AG04449 (cell line): ENCODE data around the gene TBL1XR1.

Experiments
- CTCF ChIA-PET: fragments of 350-600 bp; formaldehyde crosslinking; extraction: SDS; loops from one replicate; lab custom pipeline; 2021; ENCODE audit warnings: antibody characterized with exemption; lab: Yijun Ruan, JAX
- POLR2A ChIA-PET: fragments of 400-600, 350-600 bp; formaldehyde crosslinking; extraction: SDS; loops from one replicate; lab custom pipeline; 2020; ENCODE audit warnings: antibody characterized with exemption, inconsistent platforms; lab: Yijun Ruan, JAX
- DNase-seq: peaks from one replicate; pipeline ENCODE4 v3.0.0-alpha.2; 2010; ENCODE audit warnings: low read depth, low spot score
- H3K4me3 ChIP-seq: 2 replicates; pipeline ENCODE4 v1.5.1; 2011; ENCODE audit warnings: low read depth, mild to moderate bottlenecking, control low read depth, low read length
- TF ChIP-seq, protein P1 (sequence below): IDR thresholded peaks from one replicate; pipeline ENCODE4 v1.5.1; 2011; ENCODE audit warnings: mild to moderate bottlenecking, moderate library complexity, low read length, control low read depth, inconsistent platforms; ENCODE audit not compliant: insufficient read depth; ENCODE audit errors: missing control alignments

The TBL1XR1 gene

DNA sequence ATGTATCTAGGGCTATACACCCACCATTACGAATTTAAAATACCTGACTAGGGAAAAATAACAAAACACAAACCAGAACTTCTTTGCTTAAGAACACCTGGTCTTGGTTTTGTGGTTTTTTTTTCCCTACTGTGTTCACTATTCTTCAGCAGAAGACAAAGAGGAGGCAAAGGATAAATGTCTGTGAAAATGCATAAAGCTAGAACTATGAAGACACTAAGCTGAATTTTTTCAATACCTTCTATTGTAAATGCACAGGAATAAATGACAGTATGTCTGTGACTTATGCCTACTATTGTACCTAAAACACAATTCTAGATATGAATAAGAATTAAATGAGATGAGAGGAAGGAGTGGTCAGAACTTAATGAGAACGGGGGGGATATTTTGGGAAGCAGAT, 86.9 kb downstream of the TBL1XR1 start:
- TF ChIP-seq, protein P1, sequence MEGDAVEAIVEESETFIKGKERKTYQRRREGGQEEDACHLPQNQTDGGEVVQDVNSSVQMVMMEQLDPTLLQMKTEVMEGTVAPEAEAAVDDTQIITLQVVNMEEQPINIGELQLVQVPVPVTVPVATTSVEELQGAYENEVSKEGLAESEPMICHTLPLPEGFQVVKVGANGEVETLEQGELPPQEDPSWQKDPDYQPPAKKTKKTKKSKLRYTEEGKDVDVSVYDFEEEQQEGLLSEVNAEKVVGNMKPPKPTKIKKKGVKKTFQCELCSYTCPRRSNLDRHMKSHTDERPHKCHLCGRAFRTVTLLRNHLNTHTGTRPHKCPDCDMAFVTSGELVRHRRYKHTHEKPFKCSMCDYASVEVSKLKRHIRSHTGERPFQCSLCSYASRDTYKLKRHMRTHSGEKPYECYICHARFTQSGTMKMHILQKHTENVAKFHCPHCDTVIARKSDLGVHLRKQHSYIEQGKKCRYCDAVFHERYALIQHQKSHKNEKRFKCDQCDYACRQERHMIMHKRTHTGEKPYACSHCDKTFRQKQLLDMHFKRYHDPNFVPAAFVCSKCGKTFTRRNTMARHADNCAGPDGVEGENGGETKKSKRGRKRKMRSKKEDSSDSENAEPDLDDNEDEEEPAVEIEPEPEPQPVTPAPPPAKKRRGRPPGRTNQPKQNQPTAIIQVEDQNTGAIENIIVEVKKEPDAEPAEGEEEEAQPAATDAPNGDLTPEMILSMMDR, result no peak
- H3K4me3 ChIP-seq, result no peak overlapping the region
- no peak for DNase-seq
- ChIA-PET POLR2A (no interaction called here), CTCF (no interaction called here)

DNA sequence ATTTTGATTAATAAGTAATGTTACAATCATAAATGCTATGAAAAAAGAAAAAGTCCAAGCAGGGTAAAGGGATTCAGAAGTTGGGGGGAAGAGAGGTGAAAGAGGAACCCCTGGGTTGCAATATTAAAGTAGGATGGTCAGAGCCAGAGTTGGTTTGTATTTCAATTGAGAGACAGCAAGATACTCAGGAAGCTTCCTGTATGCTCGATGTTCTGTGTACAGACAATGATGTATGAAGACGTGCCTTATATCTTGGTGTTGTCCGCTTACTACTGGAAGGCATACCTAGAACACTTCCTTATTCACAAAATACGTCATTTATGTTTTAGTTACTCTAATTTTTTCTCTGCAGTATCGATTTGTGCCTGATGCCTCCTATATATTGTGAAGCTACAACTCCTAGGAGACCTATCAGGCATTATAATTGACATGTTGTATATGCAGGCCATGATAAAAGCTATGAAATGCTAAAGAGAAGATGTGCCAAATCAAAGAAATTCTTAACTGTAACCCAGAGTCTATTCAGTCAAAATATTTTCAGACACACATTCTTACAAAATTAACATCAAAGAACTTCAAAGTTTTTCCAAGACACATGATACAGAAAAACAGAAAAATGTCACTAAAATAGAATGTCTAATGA, 87.5 kb downstream of the TBL1XR1 start:
- TF ChIP-seq, protein P1, result no peak
- CTCF ChIA-PET, result no interaction called here
- no peak overlapping the region for H3K4me3 ChIP-seq
- no peak for DNase-seq
- POLR2A ChIA-PET, result no interaction called here

DNA sequence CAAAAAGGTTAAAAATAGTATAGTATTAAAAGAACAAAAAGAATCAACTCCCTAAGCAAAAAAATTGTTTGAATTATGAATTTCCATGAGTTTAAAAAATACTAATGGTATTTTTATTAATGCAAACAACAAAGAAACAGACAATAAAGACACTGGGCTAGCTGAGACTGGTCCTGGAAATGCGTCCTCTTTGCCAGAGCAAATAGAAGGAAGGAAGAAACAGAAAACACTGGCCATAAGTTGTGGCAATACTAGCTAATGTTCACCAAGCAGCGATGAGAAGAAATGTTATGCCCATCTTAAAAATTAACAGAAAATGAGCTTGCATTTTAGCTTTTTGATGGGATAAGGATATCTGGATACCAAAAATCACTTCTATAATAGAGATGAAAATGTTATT, 88.6 kb downstream of the TBL1XR1 start:
- ChIA-PET POLR2A (no interaction called here), CTCF (no interaction called here)
- DNase-seq, result no peak
- TF ChIP-seq, protein P1, result no peak
- H3K4me3 ChIP-seq, result no peak overlapping the region

DNA sequence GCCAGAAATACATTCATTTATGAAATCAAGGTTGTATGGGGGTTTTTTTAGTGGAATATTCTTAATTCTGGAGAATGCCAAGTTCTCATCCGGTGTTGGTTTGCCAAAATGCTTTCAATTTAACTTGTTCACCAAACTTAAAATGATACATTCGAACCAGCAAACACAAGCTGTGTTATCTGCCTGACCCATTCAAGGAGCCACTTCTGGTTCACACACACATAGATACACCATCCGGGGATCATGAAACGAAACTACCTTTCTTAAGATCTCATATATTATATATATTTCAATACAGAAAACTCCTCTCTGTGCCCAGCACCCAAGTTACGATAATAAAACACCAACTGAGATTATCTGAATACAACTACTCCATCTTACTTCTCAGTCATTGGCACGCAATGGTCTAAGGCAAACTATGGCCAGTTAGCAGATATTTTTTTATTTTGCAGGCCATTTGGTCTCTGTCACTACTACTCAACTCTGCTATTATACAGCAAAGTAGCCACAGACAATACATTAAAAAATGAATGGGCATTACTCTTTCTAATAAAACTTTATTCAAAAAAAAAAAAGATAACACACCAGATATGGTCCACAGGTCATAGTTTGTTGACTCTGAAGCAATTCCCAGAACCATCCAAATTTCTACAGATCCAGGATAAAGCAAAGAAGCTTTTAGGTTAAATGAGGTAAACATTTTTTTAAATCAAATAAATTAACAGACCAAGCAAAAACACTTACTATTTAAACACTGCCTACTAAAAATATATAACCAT, 89.6 kb downstream of the TBL1XR1 start:
- ChIA-PET CTCF (no interaction called here), POLR2A (no interaction called here)
- TF ChIP-seq, protein P1, result no peak
- no peak for DNase-seq
- H3K4me3 ChIP-seq, result no peak overlapping the region

DNA sequence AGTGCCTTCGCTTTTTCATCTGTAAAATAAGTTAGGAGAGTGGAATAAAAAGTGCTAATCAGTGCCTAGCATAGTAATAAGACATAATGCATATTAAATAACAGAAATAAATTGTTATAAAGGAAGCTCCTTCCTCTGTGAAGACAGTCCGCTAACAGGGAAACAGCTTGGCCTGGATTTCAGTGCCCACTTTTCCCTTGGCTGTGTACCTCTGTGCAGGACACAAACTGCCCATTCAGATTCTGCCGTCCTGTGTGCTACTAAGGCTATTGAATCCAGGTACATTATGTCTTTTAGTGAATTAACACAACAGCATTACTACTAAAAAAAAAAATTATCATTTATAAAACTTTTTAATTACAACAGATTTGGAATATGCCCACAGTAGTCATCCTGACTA, 90.7 kb downstream of the TBL1XR1 start:
- POLR2A ChIA-PET, result no interaction called here
- no peak overlapping the region for H3K4me3 ChIP-seq
- TF ChIP-seq, protein P1, result no peak
- CTCF ChIA-PET, result no interaction called here
- no peak for DNase-seq

DNA sequence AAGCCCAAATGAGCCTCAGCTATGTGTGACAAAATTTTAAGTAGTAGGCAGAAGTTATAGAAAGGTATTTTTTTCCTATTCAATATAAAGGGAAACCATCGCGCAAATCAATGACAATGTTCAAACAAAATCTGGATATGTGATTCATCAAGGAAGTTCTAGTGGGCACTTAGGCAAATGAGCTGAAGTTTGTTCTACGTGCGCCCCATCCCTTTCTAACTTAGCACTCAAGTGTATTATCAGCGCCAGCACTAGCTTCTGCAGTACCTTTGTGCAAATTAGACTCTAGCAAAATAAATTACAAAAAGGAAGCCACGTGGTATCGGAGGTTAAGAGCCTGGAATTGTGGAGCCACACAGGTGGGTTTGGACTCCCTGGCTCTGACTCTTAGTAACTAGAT, 91.1 kb downstream of the TBL1XR1 start:
- TF ChIP-seq, protein P1, result no peak
- no peak overlapping the region for H3K4me3 ChIP-seq
- ChIA-PET CTCF (no interaction called here), POLR2A (no interaction called here)
- DNase-seq, result no peak
